ENCODE data around the gene BPNT1.

Gene BPNT1

DNA sequence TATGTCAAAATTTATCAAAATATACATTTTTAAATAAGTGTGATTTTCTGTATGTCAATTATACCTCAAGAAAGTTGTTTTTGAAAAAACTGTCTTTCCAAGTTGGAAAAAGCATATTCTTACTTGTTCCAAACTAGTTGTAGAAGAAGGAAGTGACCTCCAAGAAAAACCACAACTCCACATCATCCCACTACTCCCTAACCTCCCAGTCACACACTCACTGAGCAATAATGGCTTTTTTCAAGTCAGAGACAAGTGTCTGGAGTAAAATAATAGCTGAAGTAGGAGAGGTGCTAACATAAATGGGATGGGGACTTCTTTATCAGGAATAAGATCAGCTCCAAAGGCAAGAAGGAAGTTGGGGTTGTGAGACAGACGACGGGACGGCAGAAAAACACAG is 56.7 kb downstream of the BPNT1 start:
- TF ChIP-seq, protein P1, sequence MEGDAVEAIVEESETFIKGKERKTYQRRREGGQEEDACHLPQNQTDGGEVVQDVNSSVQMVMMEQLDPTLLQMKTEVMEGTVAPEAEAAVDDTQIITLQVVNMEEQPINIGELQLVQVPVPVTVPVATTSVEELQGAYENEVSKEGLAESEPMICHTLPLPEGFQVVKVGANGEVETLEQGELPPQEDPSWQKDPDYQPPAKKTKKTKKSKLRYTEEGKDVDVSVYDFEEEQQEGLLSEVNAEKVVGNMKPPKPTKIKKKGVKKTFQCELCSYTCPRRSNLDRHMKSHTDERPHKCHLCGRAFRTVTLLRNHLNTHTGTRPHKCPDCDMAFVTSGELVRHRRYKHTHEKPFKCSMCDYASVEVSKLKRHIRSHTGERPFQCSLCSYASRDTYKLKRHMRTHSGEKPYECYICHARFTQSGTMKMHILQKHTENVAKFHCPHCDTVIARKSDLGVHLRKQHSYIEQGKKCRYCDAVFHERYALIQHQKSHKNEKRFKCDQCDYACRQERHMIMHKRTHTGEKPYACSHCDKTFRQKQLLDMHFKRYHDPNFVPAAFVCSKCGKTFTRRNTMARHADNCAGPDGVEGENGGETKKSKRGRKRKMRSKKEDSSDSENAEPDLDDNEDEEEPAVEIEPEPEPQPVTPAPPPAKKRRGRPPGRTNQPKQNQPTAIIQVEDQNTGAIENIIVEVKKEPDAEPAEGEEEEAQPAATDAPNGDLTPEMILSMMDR (IDR thresholded peaks at IDR 0.05), result no peak

DNA sequence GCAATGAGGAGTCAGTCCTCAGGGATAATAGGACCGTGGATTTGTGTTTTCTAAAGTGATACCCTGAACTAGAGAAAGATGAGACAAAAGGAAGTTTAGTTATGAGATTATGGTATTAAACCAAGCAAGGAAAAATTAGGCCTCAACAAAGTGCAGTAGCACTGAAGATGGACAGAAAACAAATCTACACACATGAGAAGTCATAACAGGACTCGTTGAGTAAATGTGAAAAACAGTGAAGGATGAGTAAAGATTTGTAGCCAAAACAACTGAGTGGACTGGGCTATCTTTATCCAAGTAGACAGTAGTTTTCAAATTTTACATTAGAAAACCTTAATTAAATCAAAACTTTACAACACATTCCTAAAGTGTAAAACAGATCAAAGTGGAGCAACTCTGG is 58.3 kb downstream of the BPNT1 start:
- TF ChIP-seq, protein P1 (IDR thresholded peaks at IDR 0.05), result no peak

DNA sequence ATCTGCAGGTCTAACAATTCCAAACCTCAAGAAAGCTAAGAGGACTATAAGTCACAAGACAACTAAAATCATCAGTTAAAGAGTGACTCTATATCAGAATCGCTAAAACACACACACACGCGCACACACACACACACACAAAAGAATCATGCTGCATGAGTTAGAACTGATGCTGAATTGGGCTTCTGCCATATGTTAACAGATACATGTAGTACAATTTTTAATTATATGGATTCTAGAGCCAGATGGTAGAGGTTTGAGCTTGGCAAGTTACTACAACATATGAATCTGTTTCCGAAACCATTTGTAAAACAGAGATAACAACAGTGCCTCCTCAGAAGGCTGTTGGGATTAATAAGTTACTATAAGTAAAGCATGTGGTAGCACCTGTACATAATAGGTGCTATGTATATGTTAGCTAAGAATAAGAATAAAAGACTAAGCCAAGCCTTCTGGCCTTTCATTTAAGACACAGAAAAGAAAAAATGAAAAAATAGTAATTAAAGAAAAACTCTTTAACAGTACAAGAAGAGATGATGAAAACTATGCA is 61.2 kb downstream of the BPNT1 start:
- TF ChIP-seq, protein P1 (IDR thresholded peaks at IDR 0.05), result no peak

DNA sequence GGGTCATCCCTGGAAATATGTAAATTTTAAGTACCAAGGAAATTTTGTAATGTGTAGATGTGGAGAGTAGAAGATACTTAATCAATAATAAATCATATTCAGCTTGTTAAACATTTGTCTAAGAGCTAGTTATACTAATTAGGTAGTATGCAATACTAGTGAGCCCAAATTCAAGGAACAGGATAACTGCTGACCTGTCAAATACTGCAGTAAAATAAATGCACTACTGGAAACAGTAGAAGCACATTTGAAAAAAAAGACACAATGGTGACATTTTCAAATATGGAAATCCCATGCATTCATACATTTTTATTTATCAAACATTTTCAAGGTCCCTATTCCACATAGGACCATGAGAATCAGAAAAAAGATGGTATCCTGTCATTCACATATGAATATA is 70.5 kb downstream of the BPNT1 start:
- TF ChIP-seq, protein P1 (IDR thresholded peaks at IDR 0.05), result no peak

DNA sequence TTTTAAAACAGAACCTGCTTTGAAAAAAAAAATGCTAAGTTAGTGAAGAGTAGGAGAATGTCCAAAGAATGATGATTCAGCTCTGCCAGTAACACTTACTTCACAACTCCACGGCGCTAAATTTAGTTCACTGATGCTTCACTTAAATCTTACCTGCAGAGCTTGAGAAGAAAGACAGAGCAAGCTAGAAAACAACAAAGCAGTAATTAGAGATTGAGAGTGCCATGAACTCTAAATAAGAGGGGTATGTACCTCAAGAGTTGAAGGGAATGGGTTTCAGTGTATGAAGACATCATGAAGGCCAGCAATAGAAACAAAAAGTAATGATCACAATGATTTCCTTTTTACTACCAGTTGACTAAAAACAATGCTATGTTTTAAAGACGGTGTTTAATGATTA is 76.1 kb downstream of the BPNT1 start:
- TF ChIP-seq, protein P1 (IDR thresholded peaks at IDR 0.05), result no peak

DNA sequence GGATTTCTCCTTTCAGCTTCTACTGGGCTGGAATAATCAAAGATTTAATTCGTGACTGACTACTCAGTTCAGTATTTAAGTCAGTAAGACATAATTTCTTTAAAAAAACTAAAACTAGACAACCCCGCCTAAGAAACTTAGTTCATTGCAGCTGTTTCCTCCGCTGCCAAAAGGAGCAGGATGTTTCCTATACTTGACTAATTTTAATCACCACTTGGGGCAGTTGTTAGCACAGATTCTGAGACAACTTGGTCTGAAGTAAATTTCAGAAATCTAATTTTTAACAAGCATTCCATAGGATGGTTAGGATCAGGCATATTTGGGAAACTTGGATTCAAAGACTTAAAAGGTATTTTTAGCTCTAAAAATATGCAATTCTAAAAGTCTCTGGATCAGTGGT is 77.3 kb downstream of the BPNT1 start:
- TF ChIP-seq, protein P1 (IDR thresholded peaks at IDR 0.05), result peak; percentile 28; the same call in 1 of the 2 replicates

DNA sequence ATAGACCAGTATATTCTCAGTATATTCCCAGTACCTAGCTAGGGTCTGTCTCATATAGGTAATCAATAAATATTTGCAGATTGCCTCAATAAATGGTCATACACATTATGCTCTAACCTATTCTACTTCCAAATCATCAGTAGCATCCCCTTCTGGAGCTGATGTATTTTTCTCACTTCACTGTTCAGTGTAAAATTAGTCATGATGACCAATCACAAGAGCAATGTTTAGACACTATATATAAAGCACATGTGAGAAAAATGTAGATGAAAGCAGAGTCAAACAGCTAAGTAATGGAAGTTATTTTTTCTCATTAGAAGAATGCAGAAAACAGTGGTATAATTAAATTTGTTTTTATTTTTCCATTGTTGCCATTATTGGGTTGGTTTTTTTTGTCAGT is 78.0 kb downstream of the BPNT1 start:
- TF ChIP-seq, protein P1 (IDR thresholded peaks at IDR 0.05), result no peak

All from LNCAP (cell line).